Measurements from ENCODE around the gene GJB5.
"Not testable (repeated sequence)": the region's sequence is repeated elsewhere in the genome, so short reads cannot be mapped to it uniquely, and the experiment has no call there.

The GJB5 gene

GRCh38 chr1:34745666-34746065 lies 9.2 kb upstream of the GJB5 start:
- no peak for DNase-seq (ENCODE audit: low read depth, low spot score)

GRCh38 chr1:34746101-34746500 lies 8.7 kb upstream of the GJB5 start:
- no peak for DNase-seq (ENCODE audit: low read depth, low spot score)

GRCh38 chr1:34746785-34747637 lies 7.8 kb upstream of the GJB5 start:
- DNase-seq (ENCODE audit: low read depth, low spot score) = no peak

GRCh38 chr1:34747638-34747941 lies 7.3 kb upstream of the GJB5 start:
- no peak for DNase-seq (ENCODE audit: low read depth, low spot score)

- DNase-seq (ENCODE audit: low read depth, low spot score) = no peak
These were observed 4.9 kb upstream of the GJB5 start for GRCh38 chr1:34749992-34750391.

- DNase-seq (ENCODE audit: low read depth, low spot score) = no peak
These were observed 4.2 kb upstream of the GJB5 start for GRCh38 chr1:34750610-34751009.

- no peak for DNase-seq (ENCODE audit: low read depth, low spot score)
These were observed 1.7 kb upstream of the GJB5 start for GRCh38 chr1:34753163-34753562.

GRCh38 chr1:34755961-34756360 lies 1.1 kb downstream of the GJB5 start:
- no peak for DNase-seq (ENCODE audit: low read depth, low spot score)

- no peak for DNase-seq (ENCODE audit: low read depth, low spot score)
These were observed 2.5 kb downstream of the GJB5 start for GRCh38 chr1:34757386-34757785.

GRCh38 chr1:34758751-34759150 lies 3.9 kb downstream of the GJB5 start:
- DNase-seq (ENCODE audit: low read depth, low spot score) = no peak

GRCh38 chr1:34759503-34760357 lies 4.9 kb downstream of the GJB5 start, which contains the start of gene GJB4:
Gene GJB4 (plus strand): TSS chr1:34759740. CDS start chr1:34761255, 1,515 bp downstream.
- no peak for DNase-seq (ENCODE audit: low read depth, low spot score)

- DNase-seq (ENCODE audit: low read depth, low spot score) = no peak
These were observed 6.4 kb downstream of the GJB5 start for GRCh38 chr1:34761176-34761761.

GRCh38 chr1:34761776-34762307 lies 7.0 kb downstream of the GJB5 start:
- no peak for DNase-seq (ENCODE audit: low read depth, low spot score)

- DNase-seq (ENCODE audit: low read depth, low spot score) = no peak
These were observed 7.8 kb downstream of the GJB5 start for GRCh38 chr1:34762474-34763141.

- DNase-seq (ENCODE audit: low read depth, low spot score) = no peak
These were observed 8.4 kb downstream of the GJB5 start for GRCh38 chr1:34763142-34763781.

GRCh38 chr1:34768856-34769255 lies 14.0 kb downstream of the GJB5 start:
- no peak for DNase-seq (ENCODE audit: low read depth, low spot score)

- DNase-seq (ENCODE audit: low read depth, low spot score) = no peak
These were observed 16.2 kb downstream of the GJB5 start for GRCh38 chr1:34770891-34771504.

GRCh38 chr1:34771573-34772371 lies 16.9 kb downstream of the GJB5 start:
- DNase-seq (ENCODE audit: low read depth, low spot score) = no peak

GRCh38 chr1:34773114-34773513 lies 18.3 kb downstream of the GJB5 start:
- DNase-seq (ENCODE audit: low read depth, low spot score) = not testable (repeated sequence)

GRCh38 chr1:34774957-34775356 lies 20.1 kb downstream of the GJB5 start:
- DNase-seq (ENCODE audit: low read depth, low spot score) = no peak
